PC-3 (cell line): ENCODE measurements around the gene NELFB. TPM values are rescaled to one million over a fixed set of nuclear protein-coding genes. Genes with fewer than 3 reads are reported as not detected.

ENCODE experiments used
- ATAC-seq: fragments of 200-7000 bp; cut with Tn5 transposase; 2 replicates; pipeline ENCODE4 v1.9.1; 2020; ENCODE audit warnings: mild to moderate bottlenecking, moderate library complexity
- BruUV-seq: library from RNA; stranded (reverse); fragments of 400-500 nt; replicated peaks from 2 replicates; lab custom pipeline; 2021; lab: Mats Ljungman, UMichigan
- CTCF ChIA-PET: fragments of 300-600 bp; sonication (Branson Sonifier 250); formaldehyde crosslinking; loops from one replicate; lab custom pipeline; 2022; ENCODE audit warnings: antibody characterized with exemption; lab: Charles Lee
- POLR2A ChIA-PET: fragments of 300-600 bp; sonication (Branson Sonifier 250); formaldehyde crosslinking; loops from one replicate; lab custom pipeline; 2022; ENCODE audit warnings: antibody characterized with exemption; ENCODE audit not compliant: unreplicated experiment; lab: Charles Lee
- DNase-seq: peaks from one replicate; pipeline ENCODE4 v3.0.0-alpha.2; 2015
- H2AFZ ChIP-seq: fragments of 300-600 bp; sonication (generic); 2 replicates; pipeline ENCODE4 v1.6.0; 2016; ENCODE audit warnings: antibody characterized with exemption, low read length
- H3F3A ChIP-seq: fragments of 300-600 bp; sonication (generic); one replicate; pipeline ENCODE4 v1.6.0; 2017; ENCODE audit warnings: antibody characterized with exemption, low read length, control low read depth, mild to moderate bottlenecking; ENCODE audit not compliant: unreplicated experiment
- H3K27ac ChIP-seq: fragments of 300-600 bp; sonication (generic); 2 replicates; pipeline ENCODE4 v1.5.1; 2016; ENCODE audit warnings: mild to moderate bottlenecking, low read length
- H3K27me3 ChIP-seq: fragments of 300-600 bp; sonication (generic); 2 replicates; pipeline ENCODE4 v1.6.1; 2016; ENCODE audit warnings: low read length, mixed read lengths
- H3K36me3 ChIP-seq: fragments of 300-600 bp; sonication (generic); 2 replicates; pipeline ENCODE4 v1.6.1; 2016; ENCODE audit warnings: low read depth, mixed run types, low read length, mixed read lengths
- H3K4me1 ChIP-seq: fragments of 300-600 bp; sonication (generic); 2 replicates; pipeline ENCODE4 v1.5.1; 2016; ENCODE audit warnings: low read length; ENCODE audit not compliant: insufficient read depth
- H3K4me2 ChIP-seq: fragments of 300-600 bp; sonication (generic); 2 replicates; pipeline ENCODE4 v1.6.0; 2016; ENCODE audit warnings: low read length
- H3K4me3 ChIP-seq: fragments of 300-600 bp; sonication (generic); 2 replicates; pipeline ENCODE4 v1.5.1; 2016; ENCODE audit warnings: mild to moderate bottlenecking, low read length, mixed read lengths
- H3K79me2 ChIP-seq: fragments of 300-600 bp; sonication (generic); 2 replicates; pipeline ENCODE4 v1.6.1; 2017; ENCODE audit warnings: low read length, mixed read lengths
- H3K9ac ChIP-seq: fragments of 300-600 bp; sonication (generic); 2 replicates; pipeline ENCODE4 v1.6.0; 2016; ENCODE audit warnings: mild to moderate bottlenecking, low read length
- H3K9me2 ChIP-seq: fragments of 300-600 bp; sonication (generic); replicated peaks from 2 replicates; pipeline ENCODE4 v1.6.1; 2016; ENCODE audit warnings: mixed run types, low read length, mixed read lengths
- H3K9me3 ChIP-seq: fragments of 300-600 bp; sonication (generic); 2 replicates; pipeline ENCODE4 v1.6.1; 2016; ENCODE audit warnings: low read length, mixed read lengths
- H4K20me1 ChIP-seq: fragments of 300-600 bp; sonication (generic); 2 replicates; pipeline ENCODE4 v1.6.1; 2016; ENCODE audit warnings: low read length, mixed read lengths
- EZH2 ChIP-seq: fragments of 300-600 bp; sonication (generic); IDR thresholded peaks from one replicate; pipeline ENCODE4 v1.6.1; 2017; ENCODE audit warnings: antibody characterized with exemption, mild to moderate bottlenecking, low read length; ENCODE audit not compliant: unreplicated experiment
- EZH2phosphoT487 ChIP-seq: fragments of 300-600 bp; sonication (generic); IDR thresholded peaks from 2 replicates; pipeline ENCODE4 v1.6.1; 2018; ENCODE audit warnings: mild to moderate bottlenecking, antibody characterized with exemption, low read length, borderline replicate concordance
- intact Hi-C: fragments of 100-400 bp; cut with micrococcal nuclease; formaldehyde crosslinking; loops from 2 replicates; pipeline ENCODE4 v1.9.0; 2023
- total RNA-seq: library from RNA; depleted of rRNA; stranded (reverse); fragments of >200 nt; gene quantifications from 2 replicates; pipeline ENCODE4 v1.2.3, GENCODE V29; 2014
- TF ChIP-seq, protein P1 (sequence below): fragments of 300-600 bp; sonication (generic); conservative IDR thresholded peaks from 2 replicates; pipeline ENCODE4 v1.5.1; 2017; ENCODE audit warnings: antibody characterized with exemption, low read depth, mild to moderate bottlenecking, low read length

Gene NELFB
- total RNA-seq, 1 experiment from 2014 or later, result 50.7 TPM

DNA sequence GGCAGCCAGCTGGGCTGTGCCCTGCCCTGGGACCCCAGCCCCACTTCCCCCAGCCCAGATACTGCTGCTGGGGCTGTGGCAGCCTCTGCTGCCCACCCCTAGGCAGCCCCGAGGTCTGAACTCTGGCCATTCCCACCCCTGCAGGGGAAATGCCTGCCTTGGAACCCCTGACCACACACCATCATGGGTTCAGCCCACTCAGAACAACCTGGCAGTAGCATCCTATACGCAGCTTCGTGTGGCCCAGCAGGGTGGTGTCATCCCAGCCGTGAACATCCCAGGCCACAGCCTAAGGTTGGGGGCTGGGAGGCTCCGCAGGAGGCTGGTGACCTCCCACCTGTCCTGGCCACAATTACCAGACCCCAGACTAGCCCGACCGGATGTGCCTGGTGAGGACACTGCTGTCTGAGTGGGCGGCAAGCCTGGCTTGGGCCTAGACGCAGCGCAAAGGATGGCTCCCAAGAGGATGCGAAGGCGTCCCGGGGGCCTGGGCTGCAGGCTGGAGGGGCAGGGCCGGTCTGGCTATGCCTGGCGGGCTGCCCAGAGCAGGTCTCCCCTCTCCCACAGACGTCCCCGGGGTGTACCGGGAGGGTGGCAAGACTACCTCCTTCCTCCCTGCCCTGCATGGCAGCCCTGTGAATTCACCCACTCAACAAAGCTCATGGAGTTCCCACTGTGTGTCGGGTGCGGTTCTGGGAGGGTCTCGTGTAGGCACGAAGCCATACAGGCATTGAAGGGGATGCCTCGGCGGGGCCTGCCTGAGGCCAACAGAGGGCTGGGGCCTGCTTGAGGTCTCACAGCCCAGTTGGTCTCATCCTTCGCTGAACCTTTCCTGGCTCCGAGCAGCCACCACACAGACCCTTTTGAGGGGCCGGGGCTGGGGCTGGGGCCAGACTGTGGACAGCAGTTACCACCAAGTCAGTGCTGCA, 25.9 kb upstream of the NELFB start:
- ChIA-PET POLR2A (no interaction called here), CTCF (interaction anchor here (0.5 kb wide), 1 partner anchor 28 kb away, joined by 4 read pairs; no protein-coding TSS in a partner anchor)
- Histone ChIP-seq H3K9me2 (no peaks in the 10 kb centered on the region), H3K9me3 (no peaks in the 10 kb centered on the region), H3K79me2 (peaks cover 14% of the 10 kb centered on the region), H3K4me2 (0 out of 2 replicates have a peak overlapping the region, but pooled peaks have one; percentile 57), H3K27me3 (no peaks in the 10 kb centered on the region), H3F3A (no peaks in the 10 kb centered on the region), H3K4me1 (peaks cover 35% of the 10 kb centered on the region), H3K9ac (no peak overlapping the region), H3K36me3 (no peaks in the 10 kb centered on the region), H3K27ac (no peak overlapping the region), H2AFZ (no peak overlapping the region), H4K20me1 (no peaks in the 10 kb centered on the region), H3K4me3 (no peak overlapping the region)
- intact Hi-C loops, result loop anchor here (5.0 kb wide), 2 partner anchors 42 to 112 kb away; partner anchors contain the start of genes ANAPC2 and SSNA1
- no peak for ATAC-seq
- TF ChIP-seq EZH2phosphoT487 (no peak), EZH2 (no peak)
- TF ChIP-seq, protein P1, sequence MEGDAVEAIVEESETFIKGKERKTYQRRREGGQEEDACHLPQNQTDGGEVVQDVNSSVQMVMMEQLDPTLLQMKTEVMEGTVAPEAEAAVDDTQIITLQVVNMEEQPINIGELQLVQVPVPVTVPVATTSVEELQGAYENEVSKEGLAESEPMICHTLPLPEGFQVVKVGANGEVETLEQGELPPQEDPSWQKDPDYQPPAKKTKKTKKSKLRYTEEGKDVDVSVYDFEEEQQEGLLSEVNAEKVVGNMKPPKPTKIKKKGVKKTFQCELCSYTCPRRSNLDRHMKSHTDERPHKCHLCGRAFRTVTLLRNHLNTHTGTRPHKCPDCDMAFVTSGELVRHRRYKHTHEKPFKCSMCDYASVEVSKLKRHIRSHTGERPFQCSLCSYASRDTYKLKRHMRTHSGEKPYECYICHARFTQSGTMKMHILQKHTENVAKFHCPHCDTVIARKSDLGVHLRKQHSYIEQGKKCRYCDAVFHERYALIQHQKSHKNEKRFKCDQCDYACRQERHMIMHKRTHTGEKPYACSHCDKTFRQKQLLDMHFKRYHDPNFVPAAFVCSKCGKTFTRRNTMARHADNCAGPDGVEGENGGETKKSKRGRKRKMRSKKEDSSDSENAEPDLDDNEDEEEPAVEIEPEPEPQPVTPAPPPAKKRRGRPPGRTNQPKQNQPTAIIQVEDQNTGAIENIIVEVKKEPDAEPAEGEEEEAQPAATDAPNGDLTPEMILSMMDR, result no peak
- DNase-seq, result no peak
- BruUV-seq, result no TSS peak

DNA sequence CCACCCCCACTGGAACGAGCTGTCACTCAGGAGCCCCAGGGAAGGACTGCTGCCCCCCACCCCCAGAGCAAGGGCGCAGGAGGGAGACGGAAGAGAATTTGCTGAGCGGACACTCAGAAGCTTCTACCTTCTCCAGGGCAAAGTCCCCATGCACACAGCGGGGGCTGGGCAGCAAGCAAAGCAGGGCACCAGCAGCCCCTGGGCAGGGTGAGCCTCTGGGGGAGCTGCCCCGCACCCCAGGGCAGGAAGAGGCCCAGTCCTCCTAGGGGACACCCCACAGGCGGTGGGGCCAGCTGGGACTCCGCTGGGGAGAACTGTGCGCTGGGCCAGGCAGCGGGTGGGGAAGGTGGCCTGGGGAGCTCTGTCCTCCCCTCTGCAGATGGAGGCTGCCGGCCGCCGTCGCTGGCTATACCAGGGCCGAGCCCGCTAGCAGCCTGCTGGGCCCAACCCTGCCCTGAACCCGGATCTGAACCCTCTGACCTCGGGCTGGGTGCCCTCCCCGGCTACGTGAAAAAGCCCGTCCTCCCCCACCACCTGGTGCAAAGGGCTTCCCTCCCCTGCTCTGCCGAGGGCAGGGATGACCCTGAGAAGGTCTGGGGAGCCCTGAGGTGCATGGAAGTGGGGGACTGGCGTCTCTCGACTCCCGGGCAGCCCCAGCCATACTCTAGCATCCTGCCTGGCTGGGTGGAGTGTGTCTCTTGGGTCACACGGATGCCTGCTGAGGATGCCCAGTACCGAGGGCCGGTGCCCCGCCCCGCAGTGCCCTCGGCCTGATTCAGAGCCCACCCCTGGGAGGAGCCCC, 25.0 kb upstream of the NELFB start:
- H3F3A ChIP-seq, result no peaks in the 10 kb centered on the region
- TF ChIP-seq EZH2 (no peak), EZH2phosphoT487 (no peak)
- TF ChIP-seq, protein P1, result no peak
- DNase-seq (no peak), ATAC-seq (no peak)
- ChIA-PET POLR2A (interaction anchor here (0.6 kb wide), 1 partner anchor 166 kb away, joined by 3 read pairs; no protein-coding TSS in a partner anchor), CTCF (no interaction called here)
- intact Hi-C loops, result loop anchor here (5.0 kb wide), 2 partner anchors 43 to 113 kb away; partner anchors contain the start of genes ANAPC2 and SSNA1
- no peaks in the 10 kb centered on the region for H3K9me3 ChIP-seq
- H3K27me3 ChIP-seq, result no peaks in the 10 kb centered on the region
- H3K9ac ChIP-seq, result no peak overlapping the region
- H3K4me3 ChIP-seq, result no peak overlapping the region
- H3K36me3 ChIP-seq, result no peaks in the 10 kb centered on the region
- H4K20me1 ChIP-seq, result no peaks in the 10 kb centered on the region
- H3K79me2 ChIP-seq, result peaks cover 9% of the 10 kb centered on the region
- no peak overlapping the region for H2AFZ ChIP-seq
- no peak overlapping the region for H3K4me2 ChIP-seq
- H3K4me1 ChIP-seq, result peaks cover 29% of the 10 kb centered on the region
- no peak overlapping the region for H3K27ac ChIP-seq
- BruUV-seq, result no TSS peak
- H3K9me2 ChIP-seq, result no peaks in the 10 kb centered on the region
